ENCODE measurements around the gene XRN2.
"Not testable (repeated sequence)": the region's sequence is repeated elsewhere in the genome, so short reads cannot be mapped to it uniquely, and the experiment has no call there.

XRN2 gene

DNA sequence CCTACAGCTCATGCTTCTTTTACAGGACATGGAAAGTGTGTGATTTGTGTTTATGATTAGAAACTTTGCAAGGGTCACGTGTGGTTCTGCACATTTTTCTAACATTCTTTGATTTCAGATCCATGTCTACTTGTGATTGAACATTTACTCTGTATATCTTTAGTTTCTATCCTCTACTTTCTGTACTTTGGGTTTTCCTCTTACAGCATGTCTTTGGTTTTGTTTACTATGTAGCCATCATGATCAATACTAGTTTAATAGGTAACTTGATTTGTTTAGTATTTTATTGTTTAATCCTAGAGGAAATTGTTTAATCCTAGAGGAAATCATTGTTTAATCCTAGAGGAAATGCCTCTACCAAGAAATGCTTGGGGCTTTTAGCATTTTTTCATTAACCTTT is 41.8 kb downstream of the XRN2 start:
- no peak for DNase-seq (ENCODE audit: low spot score)

DNA sequence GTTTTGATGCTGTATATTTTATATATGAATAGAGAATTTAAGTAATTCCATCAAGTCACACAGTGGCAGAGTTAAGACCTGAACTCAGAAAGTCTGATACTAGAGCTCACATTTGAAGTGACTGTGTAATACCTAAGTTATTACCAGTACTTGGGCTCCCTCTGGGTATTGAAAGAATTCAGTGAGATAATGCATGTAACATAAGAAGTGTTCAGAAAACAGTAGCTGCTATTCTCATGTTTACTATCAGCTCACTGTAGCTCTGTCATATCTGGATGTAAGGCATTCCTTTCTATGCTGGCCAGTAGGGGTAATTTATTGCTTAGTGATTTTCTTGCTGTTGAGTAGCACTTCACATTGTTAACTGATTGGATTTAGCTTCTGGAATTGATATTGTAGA is 49.6 kb downstream of the XRN2 start:
- DNase-seq (ENCODE audit: low spot score), result no peak

DNA sequence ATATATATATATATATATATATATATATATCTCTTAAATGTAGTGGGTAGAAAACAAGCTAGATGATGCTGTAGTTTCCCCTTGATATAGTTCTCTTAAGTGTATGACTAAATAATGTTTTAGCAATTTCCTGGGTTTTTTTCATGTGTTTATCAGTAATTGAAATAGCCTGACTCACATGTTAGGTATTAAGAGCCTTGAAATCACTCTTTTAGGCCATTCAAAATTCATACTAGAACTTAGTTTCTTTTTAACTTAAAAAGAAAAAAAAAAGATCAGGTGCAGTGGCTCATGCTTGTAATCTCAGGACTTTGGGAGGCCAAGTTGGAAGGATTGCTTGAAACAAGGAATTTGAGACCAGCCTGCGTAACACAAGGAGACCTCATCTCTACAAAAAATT is 50.1 kb downstream of the XRN2 start:
- DNase-seq (ENCODE audit: low spot score), result no peak

DNA sequence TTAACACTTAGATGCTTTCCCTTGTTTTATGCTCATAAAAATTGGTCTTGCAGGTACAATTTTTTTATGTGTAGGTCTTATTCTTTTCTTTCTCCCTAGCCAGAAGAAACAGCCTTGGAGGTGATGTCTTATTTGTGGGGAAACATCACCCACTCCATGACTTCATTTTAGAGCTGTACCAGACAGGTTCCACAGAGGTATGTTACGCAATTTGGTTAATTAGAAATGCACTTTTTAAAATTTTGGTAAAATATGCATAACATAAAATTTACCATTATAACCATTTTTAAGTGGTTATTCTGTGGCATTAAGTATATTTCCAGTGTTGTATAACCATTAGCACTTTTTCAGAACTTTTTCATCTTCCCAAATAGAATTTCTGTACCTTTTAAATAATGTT is 52.9 kb downstream of the XRN2 start:
- DNase-seq (ENCODE audit: low spot score), result no peak

DNA sequence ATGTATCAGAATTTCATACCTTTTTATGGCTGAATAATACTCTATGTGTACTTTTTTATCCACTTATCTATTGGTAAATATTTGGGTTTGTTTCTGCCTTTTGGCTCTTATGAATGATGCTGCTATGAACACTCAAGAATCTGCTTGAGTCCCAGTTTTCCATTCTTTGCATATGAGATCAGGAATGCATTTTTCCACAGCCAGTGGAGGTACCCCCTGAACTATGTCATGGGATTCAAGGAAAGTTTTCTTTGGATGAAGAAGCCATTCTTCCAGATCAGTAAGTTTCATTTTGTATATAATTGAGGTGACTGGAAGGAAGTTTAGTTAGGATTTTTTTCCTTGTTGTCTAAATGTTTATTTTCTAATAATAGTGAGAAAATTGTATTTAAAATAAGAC is 53.3 kb downstream of the XRN2 start:
- DNase-seq (ENCODE audit: low spot score), result no peak

DNA sequence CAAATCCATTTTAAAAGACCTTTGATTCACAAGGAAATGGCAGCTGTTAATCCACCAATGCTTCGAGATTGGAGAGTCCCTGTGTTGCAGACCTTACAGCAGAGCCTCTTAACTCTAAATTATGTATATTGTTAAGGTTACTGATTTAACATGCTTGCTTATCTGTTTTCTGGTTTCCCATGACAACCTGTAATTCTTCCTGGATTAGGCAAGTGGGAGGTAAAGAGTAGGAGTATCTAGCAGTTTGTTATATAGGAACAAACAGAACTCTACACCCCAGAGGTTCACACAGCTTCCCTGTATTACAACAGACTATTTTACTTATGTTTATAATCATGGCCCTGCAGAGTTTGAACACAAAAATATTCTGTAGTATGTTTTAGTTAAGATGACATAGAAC is 54.7 kb downstream of the XRN2 start:
- no peak for DNase-seq (ENCODE audit: low spot score)

DNA sequence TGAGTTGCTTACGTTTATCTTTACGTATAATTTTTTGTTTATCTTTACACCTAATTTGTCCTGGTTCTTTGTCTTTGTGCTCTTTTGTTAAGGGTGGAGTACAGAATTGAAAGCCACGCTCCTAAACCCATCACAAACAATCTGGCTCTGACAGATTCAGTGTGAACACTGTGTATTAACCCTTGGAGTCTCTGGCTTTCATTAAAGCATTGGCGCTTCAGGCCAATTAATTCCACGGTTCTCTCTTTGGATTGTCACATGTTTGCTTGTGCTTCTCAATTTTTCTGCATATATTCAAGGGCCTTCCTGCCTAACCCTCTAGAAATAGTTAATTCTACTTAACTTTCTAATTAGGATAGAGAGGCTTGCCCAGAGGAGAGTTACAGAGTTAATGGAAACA is 55.6 kb downstream of the XRN2 start:
- DNase-seq (ENCODE audit: low spot score), result no peak

DNA sequence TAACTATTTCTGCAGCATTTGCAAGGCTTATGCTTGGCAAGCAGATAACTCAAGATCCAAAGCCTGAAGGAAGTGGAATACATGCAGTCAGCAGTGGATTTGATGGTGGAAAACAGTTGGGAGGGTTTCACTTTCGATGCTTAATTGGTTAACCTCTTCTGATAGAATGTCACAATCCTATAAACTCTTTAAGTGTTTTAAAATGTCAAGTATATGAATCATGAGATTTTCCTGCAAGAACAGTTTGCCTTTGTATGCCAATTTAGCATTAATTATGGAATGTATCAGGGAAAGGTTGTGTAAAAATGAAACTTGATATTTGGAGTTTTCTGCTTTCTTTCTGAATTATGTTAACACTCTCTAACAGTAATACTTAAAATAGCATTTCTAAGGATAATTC is 57.6 kb downstream of the XRN2 start:
- peak; percentile 3 for DNase-seq (ENCODE audit: low spot score)

DNA sequence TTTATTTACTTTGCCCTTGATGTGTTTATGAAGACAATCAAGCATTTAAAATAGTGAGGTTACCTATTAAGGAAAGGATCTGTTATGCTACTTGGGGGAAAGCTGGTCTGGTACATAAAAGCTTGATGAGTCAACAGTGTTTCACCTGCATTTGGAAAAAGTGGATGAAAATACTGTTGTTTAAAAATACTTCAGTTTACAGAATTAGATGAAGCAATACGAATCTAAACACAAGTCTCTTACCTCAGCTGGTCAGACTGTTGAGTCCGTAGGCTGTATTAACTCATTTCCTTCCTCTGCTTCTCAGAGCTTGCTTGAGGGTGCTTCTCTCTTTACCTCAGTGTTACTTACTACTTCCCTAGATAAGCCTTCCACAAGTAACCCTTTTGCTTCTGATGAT is 58.1 kb downstream of the XRN2 start:
- no peak for DNase-seq (ENCODE audit: low spot score)

DNA sequence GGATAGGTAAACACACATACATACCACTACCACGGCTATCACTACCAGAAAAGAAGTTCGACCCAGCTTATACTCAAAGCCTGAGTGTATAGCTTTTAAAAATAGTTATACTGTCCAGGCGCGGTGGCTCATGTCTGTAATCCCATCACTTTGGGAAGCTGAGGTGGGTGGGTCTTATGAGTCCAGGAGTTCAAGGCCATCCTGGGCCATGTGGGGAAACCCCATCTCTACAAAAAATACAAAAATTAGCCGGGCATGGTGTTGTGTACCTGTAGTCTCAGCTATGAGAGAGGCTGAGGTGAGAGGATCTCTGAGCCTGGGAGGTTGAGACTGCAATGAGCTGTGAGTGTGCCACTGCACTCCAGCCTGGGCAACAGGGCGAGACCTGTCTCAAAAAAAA is 61.3 kb downstream of the XRN2 start:
- DNase-seq (ENCODE audit: low spot score), result no peak

DNA sequence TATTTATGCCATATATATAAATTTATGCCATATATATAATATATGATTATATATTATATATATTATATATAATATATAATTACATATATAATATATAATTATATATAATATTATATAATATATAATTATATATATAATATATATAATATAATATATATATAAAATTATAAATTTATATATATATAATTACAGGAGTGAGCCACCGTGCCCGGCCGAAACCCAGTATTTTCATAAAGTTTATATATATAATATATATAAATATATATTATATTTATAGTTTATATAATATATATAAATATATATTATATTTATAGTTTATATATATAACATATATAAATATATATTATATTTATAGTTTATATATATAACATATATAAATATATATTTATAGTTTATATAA is 62.6 kb downstream of the XRN2 start:
- no peak for DNase-seq (ENCODE audit: low spot score)

DNA sequence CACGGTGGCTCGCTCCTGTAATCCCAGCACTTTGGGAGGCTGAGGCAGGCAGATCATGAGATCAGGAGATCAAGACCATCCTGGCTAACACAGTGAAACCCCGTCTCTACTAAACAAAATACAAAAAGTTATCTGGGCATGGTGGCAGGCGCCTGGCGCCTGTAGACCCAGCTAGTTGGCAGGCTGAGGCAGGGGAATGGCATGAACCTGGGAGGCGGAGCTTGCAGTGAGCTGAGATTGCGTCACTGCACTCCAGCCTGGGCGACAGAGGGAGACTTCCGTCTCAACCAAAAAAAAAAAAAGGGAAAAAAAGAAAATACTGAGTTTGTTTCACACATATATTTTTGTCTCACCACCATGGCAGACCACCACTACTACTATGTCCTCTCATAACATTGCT is 63.1 kb downstream of the XRN2 start:
- DNase-seq (ENCODE audit: low spot score), result not testable (repeated sequence)

DNA sequence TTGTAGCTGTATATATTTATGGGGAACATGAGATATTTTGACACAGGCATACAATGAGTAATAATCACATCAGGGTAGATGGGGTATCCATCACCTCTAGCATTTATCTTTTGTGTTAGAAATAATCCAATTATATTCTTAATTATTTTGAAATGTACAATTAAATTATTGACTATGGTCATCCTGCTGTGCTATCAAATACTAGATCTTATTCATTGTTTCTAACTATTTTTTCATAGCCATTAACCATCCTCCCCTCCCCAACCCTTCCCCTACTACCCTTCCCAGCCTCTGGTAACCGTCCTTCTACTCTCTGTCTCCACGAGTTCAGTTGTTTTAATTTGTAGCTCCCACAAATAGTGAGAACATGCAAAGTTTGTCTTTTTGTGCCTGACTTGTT is 65.7 kb downstream of the XRN2 start:
- DNase-seq (ENCODE audit: low spot score), result no peak

DNA sequence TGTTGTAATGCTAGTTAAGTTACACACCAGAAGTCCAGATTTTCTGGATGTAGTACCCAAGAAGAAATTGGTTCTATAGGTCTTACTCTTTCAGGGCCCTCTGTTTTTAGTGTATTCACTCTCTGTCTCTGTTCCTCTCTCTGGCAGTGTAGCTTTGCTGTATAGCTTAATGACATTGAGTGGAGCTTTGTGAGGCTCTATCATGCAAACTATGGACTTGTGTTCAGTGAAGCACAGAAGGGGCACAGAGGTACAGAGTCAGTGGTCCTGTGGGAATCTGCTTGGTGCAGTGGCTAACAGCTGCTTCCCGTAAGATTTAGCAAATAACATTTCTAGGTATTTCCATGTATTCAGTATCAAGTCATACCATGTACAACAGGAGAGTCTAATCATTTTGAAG is 68.1 kb downstream of the XRN2 start:
- DNase-seq (ENCODE audit: low spot score), result no peak

DNA sequence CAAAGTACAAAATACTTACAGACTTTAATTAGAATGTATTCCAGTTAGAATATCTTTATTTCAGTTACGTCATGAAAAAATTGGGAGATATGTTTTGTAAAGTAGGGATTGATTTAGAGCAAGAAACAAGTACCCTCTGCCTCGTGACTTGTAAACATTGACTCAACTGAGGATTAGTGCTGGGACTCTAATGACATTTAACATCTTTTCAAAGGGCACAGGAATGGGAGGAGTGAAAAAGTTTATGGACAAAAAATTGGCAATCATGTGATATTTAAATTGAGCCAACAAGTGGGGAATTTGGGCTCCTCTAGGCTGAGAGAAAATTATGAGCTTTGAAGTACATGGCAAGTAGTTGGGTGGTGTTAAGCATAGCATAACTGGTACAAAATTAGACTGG is 68.9 kb downstream of the XRN2 start:
- no peak for DNase-seq (ENCODE audit: low spot score)

DNA sequence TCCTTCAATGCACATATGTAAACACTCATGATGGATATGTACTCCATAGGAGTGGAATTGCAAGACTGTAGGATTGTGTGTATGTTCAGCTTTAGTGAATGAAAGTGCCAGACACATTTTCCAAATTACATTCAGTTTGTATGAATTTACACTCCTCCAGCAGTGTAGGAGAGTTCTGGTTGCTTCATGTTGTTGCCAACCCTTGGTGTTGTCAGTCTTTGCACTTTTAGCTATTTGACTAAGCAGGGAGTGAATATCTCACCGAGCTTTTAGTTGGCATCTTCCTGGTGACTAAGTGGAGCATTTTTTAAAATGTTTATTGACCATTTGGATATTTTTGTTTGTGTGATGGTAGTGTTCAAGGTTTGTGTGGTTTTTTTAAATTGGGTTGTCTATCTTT is 70.3 kb downstream of the XRN2 start:
- DNase-seq (ENCODE audit: low spot score), result no peak

DNA sequence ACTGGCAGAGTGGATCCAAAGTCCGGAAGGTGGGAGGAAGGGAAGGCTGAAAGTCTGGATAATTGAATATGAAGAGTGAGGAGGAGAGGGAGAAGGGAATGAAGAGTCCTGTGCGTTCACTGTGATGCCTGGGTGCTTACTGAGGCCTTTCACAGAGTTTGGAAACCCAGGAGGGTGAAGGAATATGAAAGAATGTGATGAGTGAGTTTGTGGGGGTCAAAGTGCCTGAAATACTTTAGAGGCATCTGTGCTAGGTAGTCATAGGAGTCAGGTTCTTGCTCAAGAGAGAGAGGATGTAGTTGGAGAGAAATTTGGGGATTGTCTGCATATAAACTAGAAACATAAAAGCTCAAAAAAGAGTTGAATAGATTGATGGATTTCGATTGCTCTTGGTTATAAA is 73.5 kb downstream of the XRN2 start:
- DNase-seq (ENCODE audit: low spot score), result no peak

DNA sequence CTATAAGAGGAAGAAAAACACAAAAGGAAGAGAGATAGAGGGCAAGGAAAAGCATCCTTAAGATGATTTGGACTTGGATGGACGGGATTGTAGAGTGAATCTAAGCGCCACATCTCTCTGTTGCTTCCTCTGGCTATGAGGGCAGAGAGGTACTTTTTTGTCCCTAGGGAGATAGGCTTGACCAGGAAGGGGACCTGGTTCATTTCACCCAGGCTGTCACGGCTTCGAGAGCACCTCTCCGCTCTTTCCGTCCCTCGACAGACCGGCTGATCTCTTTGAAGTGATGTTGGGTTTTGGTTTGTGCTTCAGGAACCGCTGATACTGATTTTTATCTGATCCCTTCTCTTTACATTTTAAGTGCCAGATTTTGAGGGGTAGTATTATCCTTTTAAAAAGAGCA is 74.6 kb downstream of the XRN2 start:
- DNase-seq (ENCODE audit: low spot score), result no peak

DNA sequence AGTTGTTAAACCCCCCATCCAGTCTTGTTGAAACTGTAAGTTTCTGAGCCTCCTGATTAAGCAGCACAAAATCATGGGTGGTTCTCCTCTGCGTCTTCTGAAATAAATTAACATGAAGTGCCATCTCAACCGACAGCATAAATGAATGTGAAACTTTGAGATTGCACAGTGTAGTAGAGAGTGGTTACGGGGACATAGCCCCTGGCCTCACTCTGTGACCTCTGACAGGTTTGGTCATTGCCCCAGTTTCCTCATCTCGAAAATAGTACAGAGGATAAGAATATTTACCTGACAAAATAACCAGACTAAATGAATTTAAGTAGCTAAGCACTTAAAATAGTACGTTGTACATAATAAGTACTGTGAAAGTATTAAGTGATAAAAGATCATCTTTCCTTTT is 75.1 kb downstream of the XRN2 start:
- DNase-seq (ENCODE audit: low spot score), result no peak

DNA sequence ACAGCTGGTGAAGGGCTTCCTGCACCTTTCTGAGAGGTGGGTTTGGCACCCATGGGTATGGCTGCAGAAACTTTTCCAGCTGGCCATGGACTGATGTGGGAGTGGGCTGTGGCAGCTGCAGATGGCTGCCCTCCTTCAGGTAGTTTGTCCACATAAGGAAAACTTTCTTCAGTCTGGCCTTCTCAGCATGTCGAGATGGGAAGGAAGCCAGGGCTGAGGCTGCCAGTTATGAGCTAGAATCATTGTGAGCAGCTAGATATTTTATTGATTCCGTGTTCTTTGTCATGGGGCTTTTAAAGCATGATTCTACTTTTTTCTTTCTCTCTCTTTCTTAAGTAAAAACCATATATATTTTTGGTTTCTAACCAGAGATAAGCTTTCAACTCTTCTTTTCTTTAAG is 77.6 kb downstream of the XRN2 start:
- DNase-seq (ENCODE audit: low spot score), result no peak

DNA sequence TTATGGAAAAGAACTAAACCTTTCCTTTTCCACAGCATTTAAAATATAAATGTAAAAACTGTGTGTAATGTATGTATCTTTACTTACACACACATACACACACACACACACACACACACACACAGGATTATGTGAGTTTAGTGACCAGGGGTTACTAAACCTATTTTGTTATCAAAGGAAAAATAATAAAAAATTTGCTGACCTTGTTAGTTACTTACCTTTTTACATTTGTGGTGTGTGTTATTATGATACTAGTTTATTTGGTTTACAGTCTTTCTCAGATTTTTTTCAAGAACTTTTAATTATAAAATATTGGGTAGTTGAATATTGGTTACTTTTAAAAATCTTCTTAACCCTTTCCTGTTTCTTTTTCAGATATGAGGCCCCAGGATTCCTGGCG is 78.5 kb downstream of the XRN2 start:
- no peak for DNase-seq (ENCODE audit: low spot score)

DNA sequence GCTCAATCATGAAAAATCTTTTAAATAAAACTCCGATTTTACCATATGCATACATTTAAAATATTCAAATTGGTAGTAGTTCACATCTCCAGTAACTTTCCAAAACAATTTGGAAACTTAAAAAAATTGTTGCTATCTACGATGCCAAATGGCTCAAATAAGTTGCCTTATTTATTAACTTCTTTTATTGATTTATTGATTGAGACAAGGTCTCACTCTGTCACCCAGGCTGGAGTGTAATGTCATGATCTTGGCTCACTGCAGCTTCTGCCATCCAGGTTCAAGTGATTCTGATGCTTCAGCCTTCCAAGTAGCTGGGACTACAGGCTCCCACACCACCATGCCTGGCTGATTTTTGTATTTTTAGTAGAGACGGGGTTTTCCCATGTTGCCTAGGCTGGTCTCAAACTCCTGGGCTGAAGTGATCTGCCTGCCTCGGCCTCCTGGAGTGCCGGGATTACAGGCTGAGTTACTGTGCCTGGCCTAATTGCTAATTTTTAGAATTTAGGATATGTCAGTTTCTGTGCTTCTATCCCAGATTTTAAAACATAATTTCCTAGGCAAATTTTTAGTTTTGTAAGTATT is 81.3 kb downstream of the XRN2 start:
- DNase-seq (ENCODE audit: low spot score), result no peak

DNA sequence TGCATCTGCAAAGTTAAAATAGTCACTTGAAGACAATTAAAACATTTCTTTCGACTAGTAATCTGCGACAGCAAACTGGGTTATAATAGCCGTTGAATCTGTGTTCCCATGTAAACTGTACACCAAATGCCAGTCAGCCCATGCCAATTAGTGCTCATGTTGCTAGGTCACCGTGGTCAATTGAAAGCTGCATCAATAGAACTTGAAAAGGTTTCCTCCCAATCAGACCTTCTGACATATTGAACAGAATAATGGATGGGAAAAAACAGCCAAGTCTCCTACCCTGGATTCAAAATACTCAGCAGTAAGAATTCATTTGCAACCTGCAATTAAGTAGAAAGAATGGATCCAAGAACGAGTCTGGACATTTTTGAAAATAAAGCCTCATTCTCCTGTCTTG is 83.0 kb downstream of the XRN2 start:
- DNase-seq (ENCODE audit: low spot score), result no peak

DNA sequence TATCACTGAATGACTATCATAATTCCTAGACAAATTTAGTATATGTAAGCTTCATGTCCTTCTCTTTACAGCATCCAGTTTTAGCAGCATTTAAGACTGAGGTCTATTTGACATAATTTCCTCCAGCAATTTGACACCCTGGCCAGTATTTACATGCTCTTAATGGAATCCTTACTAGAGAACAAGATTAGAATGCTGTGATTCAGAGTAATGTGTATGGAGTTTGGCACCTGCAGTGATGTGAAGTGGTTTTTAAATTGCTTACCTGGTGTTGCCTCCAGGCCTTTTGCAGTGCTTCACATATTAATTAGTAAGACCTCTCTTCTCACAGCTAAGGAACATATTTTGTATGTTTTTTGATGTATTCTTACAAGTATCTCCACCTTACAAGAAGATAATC is 84.4 kb downstream of the XRN2 start:
- no peak for DNase-seq (ENCODE audit: low spot score)

DNA sequence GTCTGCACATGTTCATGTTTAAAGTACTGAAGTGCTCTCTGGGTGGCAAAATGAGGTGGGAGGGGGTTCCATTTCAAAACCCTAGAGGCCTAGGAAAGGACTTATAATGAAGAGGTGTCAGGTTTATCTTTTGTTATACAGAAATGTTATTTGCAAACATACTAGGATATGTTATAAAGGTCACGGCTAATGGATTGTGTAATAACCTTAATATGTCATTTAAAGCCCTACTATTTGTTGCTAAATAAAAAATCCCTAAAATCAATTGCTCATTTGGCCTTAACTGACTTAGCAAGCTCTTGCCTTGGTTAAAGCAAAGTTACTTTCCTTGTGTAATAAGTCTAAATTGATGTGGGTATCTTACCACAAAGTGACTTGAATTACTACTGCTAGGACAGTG is 85.4 kb downstream of the XRN2 start:
- DNase-seq (ENCODE audit: low spot score), result no peak
